HG03066 (cell line): Measurements from ENCODE around the gene ACSM6.
"Not testable (repeated sequence)": the region's sequence is repeated elsewhere in the genome, so short reads cannot be mapped to it uniquely, and the experiment has no call there.

Experiments
- ATAC-seq: cut with Tn5 transposase; IDR thresholded peaks from one replicate; pipeline ENCODE4 v1.9.1; 2021; ENCODE audit warnings: low read depth; ENCODE audit not compliant: unreplicated experiment

Gene ACSM6

DNA sequence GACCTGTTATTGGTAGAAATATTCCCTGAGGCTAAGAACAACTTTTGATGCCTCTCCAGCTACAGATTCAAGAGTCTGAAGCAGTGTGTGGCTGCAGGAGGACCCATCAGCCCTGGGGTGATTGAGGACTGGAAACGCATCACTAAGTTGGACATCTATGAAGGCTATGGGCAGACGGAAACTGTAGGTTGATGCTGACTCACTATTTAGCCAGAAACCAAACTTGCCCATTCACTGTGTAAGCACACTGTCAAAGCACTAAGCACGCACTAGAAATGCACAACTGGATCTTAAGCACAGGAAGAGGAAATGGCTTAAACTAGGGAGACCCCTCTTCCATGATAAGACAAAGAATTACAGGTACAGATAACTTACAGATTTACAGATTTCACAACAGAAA lies 20.8 kb downstream of the ACSM6 start:
- ATAC-seq, result no peak

DNA sequence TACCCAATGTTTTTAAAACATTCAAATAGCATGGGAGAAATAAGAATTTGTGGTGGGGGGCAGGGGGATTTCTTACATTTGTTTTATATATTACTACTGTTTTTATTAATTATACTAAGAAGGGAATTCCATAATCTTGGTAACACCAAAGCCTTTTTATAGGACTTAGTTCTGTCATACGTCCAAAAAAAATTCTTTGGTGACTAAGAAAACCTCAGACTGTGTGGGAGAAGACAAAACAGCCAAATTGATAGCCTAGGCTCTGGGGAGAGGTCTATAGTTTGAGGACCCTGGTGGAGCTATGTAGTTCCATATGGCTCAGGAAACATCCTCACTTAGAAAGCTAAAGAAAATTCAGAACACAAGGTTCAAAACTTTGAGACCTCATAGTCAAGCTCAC lies 23.4 kb downstream of the ACSM6 start:
- ATAC-seq, result no peak

DNA sequence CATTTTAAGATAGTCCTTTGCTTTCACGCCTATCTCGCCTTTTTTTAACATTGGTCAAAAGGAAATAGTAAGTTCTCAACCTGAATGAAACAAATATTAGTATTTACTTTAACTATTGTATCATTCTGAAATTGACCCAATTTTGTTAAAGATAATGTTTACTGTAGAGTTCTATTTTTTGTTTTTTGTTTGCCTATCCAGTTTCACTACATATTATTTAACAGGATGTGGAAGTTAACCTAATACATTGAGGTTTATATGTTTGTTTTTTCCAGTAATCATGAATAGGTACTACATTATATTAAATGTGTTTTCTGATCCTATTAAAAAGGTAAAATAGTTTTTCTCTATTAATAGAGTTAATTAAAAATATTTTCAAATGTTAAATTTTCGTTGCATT lies 26.5 kb downstream of the ACSM6 start:
- ATAC-seq, result no peak

DNA sequence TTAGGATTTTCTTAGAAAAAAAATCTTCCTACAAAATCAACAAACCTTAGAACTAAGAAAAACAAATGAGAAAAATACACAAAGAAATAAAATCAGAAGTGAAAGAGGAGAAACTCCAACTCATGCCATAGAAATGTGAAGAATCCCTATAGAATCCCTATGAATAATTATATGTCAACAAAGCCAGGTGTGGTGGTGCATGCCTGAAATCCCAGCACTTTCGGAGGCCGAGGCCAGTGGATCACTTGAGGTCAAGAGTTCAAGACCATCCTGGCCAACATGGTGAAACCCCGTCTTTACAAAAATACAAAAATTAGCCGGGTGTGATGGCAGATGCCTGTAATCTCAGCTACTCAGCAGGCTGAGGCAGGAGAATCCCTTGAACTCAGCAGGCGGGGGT lies 27.1 kb downstream of the ACSM6 start:
- ATAC-seq, result no peak

DNA sequence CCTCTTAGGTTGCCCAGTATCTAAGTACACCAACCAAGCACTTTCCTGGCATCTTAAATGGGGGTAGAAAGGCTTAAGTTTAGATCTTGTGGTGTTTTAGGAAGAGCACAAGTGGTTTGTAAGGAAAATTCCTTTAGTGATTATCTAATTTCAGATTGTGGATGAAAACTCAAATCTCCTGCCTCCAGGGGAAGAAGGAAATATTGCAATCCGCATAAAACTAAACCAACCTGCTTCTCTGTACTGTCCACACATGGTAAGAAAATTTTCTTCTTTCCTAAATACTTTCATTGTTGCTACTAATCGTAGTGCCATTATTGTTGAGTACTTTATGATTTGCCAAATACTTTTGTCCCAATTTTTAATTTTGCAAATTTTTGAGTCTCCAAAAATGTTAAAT lies 31.1 kb downstream of the ACSM6 start:
- ATAC-seq, result no peak

DNA sequence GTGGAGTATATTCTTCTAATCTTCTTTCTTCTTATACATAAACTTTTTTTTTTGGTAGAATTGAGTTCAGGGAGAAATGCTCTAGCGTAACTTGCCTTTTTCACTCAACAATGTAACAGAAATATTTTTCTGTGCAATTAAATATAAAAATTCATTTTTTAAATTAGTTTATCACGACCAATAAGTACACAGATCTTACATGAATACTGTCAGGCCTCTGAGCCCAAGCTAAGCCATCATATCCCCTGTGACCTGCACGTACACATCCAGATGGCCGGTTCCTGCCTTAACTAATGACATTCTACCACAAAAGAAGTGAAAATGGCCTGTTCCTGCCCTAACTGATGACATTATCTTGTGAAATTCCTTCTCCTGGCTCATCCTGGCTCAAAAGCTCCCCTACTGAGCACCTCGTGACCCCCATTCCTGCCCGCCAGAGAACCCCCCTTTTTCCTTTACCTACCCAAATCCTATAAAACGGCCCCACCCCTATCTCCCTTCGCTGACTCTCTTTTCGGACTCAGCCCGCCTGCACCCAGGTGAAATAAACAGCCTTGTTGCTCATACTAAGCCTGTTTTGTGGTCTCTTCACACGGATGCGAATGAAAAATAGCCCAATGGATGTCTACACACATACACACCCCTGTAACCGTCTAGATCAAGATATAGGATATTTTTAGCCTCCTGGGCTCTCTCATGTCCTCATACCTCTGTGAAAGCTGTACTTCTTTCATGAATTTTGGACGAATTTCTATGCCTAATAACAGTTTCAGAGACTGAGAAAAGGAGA lies 35.1 kb downstream of the ACSM6 start:
- ATAC-seq, result not testable (repeated sequence)

DNA sequence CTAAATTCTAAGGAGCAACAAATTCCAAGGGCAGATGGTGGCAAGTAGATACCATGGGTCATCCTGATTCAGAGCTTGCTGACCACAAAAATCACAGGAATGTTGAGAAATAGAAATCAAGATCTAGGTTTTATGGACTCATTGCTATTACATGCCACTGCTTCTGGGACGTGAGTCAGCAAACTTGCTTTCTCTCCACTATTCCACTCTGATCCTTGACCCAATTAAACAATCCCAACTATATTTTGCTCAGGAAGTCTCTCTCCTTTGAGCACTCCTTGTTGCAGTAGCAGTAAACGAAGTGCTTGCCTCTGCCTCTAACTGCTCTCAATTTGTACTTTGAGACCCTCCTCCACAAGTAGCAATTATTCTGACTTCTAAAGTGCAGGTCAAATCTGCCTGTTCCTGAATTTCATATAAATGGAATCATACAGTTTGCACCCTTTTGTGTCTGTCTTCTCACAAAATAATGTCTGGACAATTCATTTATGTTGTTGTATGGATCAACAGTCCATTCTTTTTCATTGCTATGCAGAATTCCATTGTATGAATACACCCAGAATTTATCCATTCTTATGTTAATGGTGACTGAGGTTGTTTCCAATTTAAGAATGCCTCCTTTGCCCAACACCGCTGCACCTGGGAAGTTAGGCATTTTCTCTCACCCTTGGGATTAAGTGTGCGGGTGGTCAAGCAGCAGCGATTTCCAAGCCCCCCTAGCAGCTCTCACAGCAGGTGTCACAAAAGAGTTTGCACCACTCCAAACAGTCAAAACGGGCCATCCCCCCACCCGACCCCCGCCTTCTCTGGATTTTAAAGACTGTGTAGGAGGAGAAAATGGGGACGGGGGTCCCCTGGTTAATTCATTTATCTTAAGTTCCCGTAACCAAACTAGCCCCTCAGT lies 35.9 kb downstream of the ACSM6 start:
- ATAC-seq, result no peak

DNA sequence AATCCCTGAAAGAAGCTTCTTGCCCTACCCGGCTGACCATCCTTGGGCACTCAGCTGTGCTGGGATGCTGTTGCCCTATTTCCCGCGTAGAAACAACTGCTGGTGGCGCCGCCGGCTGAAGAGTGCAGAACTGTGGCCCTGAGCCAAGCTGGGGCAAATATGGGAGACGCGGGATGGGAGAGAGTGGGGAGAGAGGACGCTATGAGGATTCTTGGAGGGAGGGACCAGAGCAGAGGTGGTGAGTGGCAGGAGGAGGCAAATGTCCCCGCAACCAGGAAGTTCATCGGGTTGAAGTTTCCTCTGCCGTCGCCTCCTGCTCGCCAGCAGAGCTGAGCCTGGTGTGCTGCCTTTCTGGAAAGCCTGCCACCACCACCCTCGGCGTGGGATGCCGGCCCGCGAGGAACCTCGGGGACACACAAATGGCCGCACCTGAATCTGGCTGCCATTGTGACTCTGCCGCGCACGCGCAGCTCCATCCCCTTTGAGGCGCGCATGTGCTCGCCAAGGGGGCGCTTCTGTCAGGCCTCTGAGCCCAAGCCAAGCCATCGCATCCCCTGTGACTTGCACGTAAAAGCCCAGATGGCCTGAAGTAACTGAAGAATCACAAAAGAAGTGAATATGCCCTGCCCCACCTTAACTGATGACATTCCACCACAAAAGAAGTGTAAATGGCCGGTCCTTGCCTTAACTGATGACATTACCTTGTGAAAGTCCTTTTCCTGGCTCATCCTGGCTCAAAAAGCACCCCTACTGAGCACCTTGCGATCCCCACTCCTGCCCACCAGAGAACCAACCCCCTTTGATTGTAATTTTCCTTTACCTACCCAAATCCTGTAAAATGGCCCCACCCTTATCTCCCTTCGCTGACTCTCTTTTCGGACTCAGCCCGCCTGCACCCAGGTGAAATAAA lies 36.9 kb downstream of the ACSM6 start:
- not testable (repeated sequence) for ATAC-seq

DNA sequence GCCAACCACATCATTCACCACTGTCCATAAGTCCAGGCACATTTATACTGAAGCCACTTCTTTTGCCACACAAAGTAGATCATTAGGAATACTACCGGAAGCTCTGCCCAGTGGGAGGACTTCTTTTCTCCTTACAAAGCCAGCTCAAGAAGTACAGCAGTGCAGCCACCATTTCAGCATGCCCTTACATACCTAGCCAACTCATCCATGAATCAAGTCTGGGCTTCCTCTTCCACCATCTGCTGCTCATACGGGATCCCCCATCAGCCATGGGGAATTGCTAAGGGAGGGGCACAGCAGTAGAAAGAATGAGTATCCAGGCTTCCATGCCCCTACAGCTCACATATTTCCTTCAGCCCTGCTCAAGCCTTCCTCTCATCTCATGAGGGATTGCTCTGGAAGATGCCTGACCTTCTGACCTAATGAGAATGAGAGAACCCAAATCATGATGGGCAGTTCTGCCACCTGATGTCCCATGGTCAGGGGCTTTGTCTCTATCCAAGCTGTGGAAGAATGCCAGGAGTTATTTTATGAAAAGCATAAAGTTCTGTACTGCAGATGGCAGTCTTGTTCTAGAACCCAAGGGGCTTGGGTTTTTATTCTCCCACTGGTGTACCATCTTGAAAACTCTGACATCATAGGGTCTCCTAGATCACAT lies 39.5 kb downstream of the ACSM6 start:
- no peak for ATAC-seq

DNA sequence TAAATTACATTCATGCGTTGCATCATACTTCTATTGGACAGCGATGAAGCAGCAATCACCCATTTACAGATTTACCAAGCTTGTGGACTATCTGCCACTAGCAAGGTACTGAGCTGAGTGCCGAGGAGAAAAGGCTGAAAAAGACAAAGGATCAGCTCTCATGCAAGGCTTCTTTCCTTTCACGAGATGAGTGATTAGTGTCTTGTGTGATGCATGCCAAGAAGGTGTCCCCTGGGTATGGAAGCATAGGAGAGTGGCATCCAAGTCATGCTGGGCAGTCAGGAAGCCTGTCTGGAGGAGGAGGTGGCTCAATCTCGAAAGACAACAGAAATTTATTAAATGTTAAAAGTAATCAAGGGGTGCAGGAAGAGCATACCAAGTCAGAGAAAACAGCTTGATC lies 40.9 kb downstream of the ACSM6 start:
- no peak for ATAC-seq

DNA sequence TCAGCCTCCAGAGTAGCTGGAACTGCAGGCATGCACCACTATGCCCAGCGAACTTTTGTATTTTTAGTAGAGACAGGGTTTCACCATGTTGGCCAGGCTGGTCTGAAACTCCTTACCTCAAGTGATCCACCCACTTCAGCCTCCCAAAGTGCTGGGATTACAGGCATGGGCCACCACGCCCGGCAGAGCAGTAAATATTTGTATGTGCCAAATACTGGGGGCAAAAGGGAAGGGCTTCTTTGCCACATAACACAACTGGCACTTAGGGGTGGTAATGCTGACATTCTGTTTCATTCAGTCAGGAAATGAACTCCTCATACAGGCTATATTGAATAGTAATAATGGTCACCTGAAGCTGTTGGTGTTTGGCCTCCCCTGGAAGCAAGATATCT lies 41.6 kb downstream of the ACSM6 start:
- no peak for ATAC-seq

DNA sequence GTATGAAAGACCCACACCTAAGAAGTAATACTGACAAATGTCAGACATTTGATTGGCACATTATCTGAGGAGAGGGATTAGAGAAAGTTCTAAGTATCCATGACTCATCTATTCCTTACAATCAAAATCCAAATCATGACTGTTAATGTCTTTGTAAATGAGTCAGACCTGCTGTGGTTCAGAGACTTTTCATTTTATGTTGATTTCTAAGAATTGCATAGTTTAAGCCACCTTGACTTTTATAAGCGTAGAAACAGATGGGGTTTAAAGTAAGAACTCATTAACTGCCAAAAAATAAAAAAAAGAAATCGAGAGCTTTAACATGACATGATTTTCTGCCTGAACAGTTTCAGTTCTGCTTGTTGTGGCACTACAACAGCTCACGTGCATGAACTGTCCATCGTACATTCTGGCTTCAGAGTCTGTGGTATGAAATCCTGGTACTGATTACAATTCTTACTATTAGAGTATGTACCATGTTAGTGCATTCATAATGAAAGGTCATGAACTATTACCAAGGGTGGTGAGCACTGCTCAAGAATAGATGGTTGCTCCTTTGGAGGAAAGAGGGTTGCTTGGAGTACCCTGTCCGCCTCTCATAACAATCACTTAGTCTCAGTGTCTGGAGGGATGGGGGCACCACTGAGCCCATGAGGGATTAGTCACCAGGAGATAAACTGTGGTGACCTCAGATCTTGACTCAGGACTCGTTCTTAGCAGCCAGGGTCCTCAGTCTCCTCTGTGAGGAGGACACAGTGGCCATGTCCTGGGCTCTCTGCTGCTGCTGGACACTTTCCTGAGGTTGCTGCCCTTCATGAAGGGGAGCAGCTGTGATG lies 42.2 kb downstream of the ACSM6 start:
- peak; percentile 94 for ATAC-seq

DNA sequence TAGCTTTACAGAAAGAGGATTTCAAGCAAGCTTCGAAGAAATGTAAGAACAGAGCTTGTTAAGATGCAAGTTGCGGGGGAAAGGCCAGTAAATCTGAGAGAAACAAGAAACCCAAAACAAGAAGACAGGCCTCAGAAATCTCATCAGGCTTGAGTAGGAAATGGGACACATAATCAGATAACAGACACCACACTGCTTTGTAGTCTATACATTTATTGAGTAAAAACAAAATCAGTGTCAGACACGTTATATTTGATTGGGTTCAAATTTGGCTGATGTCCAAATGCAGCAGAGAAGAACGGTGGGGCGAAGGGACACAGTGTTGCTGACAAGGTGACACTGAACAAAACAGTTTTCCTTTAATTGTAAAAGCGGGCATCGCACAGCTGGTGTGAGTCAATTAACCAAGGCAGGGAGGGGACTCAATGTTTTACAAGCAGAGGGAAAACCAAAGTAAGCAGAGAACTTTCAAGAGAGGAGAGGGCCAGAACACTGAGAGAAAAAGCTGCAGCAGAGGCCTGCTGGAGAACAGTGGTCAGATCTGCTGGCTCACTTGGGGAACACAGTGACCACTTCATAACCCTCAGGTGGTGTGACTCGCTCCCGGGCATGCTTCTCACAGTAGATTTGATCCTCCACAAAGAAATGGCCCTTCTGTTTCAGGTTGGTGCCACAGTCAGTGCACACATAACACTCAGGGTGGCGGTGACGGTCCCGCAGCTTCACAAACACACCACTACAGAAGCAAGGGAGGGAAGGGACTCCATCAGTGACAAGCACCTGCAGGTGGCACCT lies 43.5 kb downstream of the ACSM6 start:
- no peak for ATAC-seq

DNA sequence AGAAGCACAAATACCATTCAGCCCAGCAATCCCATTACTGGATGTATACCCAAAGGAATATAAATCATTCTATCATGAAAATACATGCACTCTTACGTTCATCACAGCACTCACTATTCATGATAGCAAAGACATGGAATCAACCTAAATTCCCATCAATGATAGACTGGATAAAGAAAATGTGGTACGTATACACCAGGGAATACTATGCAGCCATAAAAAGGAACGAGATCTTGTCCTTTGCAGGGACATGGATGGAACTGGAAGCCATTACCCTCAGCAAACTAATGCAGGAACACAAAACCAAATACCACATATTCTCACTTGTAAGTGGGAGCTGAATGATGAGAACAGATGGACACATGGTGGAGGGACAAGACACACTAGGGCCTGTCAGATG lies 46.1 kb downstream of the ACSM6 start:
- ATAC-seq, result not testable (repeated sequence)

DNA sequence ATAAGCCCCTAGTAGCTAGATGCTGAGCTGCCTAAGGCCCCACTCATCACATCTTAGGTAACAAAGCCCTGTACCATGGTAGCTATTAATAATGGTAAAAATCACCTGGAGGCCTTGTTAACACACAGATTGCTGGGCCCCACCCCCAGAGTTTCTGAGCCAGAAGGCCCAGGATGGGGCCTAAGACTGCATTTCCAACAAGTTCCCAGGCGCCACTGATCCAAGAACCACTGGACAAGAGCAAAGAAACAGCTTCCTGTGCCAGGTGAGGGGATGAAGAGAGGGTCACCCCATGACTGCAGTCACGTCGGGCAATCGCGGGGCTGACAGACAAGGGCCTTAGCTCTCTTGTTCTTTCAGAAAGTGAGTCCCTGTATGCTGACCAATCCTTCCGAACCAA lies 46.8 kb downstream of the ACSM6 start:
- ATAC-seq, result no peak

DNA sequence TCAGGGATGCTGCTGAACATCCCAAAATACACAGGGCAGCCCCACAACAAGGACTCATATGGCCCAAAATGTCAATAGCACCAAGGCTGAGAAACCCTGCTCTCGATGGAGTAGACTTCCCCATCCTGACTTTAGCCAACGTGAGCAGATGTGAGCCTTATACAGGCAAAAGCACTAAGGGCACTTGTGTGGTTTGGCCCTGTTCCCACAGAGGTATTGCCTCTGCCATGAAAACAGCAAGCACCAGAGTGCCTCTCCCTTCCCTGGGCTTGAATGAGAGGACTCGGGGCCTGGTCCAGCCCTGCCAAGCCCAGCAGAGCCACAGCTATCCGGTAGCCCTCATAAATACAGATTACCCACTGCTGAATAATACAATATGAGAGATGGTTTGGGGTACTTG lies 47.5 kb downstream of the ACSM6 start:
- ATAC-seq, result no peak

DNA sequence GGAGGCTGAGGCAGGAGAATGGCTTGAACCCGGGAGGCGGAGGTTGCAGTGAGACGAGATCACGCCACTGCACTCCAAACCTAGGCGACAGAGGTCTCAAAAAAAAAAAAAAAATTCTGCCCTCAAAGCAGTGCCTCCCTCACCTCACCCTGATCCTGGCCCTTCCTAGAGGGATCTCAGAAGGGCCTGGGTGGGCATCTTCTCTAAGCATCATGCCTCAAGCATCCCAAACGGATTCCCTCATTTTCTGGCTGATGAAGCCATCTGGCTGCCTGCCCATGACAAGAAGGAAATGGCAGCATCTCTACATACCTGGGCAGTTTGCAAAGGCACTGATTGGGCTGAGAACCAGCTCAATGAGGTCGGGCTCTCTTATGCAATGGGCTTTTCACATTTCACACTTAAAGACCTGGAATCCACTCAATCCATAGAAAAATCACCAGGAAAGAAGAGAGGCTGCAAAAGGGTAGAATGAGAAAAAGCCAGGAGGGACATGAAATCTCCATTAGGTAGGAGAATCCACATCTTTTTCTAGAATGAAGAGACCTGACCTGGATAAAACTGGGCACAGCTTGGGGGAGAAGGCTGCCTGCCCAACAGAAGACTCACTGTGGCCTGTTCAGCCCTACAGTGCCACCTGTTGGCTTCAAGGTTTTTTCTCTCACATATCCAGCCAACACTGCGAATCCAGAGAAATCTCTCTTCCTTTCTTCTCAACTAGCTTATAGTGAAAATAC lies 48.7 kb downstream of the ACSM6 start:
- no peak for ATAC-seq

DNA sequence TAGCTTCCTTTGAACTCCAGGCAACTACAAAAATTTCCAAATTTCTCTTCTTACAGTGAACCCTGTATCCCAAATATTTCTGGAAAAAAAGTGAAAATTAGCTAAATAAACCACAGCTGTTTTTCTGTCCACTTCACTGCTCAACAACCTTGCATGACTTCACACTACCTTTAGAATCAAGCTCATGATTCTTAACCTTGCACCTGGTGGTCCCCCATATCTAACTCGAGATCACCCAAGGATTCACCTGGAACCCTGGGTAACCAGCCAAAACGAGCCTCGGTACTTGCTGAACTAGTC lies 49.2 kb downstream of the ACSM6 start:
- ATAC-seq, result no peak
